ENCODE data around the gene SEMA3E.

Gene SEMA3E

DNA sequence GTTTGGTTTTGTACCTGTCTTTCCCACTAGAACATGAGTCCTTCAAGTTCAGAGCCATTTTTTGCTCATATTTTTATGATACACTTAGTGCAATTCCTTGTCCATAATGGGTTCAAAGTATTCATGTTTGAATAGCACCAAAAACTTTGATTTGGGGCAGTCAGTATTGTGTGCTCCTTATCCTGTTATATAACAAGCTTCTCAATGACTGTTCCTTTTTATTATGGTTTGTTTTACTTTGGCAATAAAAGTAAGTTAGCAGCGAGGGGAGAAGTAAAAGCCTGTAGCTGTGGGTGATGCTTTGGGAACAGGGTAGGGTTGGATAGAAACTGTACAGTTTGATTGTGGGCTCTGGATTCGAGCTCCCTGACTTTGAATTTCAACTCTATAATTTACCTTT is 311.9 kb downstream of the SEMA3E start:
- no peak for DNase-seq

DNA sequence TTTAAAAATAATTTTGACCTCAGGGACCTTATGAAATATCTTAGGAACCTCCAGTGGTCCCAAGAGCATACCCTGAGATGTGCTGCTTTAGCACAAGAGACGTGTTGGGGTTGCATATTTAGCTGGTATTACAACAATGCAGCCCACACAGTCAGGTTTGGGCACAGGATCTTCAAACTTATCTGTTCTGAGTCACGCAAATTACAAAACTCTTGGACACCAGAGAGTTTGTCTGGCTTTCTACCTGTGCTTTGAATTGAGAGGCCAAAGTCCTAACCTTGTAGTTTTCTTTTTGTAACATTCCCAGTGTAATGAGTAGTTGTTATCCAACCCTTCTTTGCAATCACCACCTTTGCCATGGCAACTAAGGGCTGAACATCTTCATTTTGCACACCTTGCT is 322.7 kb downstream of the SEMA3E start:
- DNase-seq, result no peak

DNA sequence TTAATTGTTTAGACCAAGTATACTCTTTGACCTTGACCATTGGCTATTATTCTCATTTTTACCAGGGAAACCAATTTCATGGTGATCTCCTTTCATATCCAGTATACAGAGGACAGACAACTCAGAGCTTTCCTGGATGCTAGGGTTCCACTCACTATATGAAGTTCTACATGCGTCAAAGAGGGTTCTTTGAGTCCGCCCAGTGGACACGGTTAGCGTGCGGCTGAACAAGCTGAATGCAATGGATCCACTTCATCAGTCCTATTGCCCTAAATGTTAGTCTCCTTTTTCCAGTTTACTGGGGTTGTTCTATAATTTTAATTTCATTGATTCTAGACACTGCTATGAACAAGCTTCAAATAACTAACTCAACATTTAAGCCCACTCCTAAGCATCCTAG is 323.9 kb downstream of the SEMA3E start:
- DNase-seq, result no peak

GRCh38 chr7:83324596-83324995 is 324.3 kb downstream of the SEMA3E start:
- no peak for DNase-seq

- DNase-seq, result no peak
These were observed 327.9 kb downstream of the SEMA3E start for GRCh38 chr7:83321011-83321410.

GRCh38 chr7:83313931-83314330 is 335.0 kb downstream of the SEMA3E start:
- DNase-seq, result no peak
